ENCODE results near the gene GINS2.

The GINS2 gene

DNA sequence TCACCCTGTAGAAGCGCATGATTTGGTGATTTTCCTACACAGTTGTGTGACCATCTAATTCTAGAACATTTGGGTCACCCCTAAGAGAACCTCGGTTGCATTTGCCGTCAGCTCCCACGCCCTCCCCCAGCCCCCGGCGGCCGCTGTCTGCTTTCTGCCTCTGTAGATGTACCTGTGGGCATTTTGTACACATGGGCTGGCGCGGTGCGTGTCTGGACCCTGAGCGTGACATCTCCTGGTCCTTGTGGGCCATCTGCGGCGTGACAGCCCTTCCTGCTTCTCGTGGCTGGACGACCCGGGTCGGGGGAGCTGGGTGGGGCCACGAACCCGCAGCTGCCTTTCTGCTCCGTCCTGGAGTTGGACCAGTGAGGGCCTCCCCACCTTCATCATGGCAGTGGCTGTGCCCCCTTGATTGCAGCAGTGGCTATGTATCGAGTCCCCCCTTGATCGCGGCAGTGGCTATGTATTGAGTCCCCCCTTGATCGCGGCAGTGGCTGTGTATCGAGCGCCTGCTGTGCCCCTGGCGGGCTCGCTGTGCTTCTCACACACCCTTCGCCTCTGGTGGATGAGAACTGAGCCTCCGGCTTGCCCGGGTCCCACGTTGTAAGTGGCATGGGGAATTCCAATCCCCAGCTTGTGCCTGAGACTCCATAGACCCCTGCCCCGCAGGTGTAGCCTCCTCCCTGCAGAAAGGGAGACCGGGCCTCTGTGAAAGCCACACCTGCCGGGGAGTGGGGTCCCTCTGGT is 51.5 kb downstream of the GINS2 start:
- no peak for DNase-seq

DNA sequence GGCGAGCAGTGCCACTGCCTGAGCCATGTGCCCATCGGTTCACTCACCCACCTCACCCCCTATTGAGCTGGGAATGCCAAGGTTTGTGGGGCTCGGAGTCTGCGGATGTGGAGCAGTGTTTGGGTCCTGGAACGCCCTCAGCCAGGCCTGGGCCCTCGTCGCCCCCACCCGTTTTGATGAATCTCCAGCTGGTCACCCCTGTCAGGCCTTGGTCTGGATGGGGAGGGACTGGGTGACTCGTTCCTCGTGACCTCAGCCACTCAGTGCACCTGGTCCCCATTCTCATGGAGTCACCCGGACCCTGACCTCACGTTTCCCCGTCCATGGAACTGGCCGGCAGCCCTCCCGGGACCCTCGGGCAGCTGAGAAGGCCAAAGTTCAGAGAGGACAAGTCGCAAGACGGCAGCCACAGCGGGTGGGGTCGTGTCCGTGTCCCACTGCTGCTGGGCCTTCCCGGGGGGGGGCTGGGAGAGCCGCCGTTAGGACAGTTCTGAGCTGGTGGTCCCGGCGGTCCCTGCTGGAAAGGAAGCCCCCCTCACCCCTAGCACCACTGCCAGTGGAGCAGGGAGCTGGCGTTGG is 52.4 kb downstream of the GINS2 start:
- no peak for DNase-seq

DNA sequence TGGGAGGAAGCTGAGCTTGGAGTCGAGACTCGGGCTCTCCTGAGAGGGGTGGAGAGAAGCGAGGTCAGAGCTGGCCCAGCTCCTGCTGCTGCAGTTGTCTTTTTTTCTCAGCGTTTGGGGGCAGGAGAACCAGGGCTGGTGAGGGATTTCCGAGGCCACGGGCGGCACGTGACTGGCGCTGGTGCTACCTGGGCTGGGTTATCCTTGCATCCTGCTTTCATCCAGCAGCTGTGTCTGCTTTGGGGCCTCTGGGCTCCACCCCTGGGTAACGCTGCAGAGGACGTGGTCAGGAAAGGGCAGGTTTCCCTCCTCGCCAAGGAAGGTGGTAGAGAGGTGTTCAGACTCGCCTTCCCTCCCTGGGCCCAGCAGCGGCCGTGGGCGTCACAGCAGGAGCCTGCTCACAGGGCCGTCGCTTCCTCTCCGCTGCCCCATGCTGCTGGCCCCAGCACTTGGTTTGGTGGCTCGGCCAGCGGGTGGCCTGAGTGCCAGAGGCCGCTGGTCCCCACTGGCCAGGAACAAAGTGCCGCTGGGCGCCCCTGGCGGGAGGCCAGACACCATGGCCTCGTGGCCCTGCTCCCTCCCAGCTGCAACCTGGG is 53.1 kb downstream of the GINS2 start:
- no peak for DNase-seq

DNA sequence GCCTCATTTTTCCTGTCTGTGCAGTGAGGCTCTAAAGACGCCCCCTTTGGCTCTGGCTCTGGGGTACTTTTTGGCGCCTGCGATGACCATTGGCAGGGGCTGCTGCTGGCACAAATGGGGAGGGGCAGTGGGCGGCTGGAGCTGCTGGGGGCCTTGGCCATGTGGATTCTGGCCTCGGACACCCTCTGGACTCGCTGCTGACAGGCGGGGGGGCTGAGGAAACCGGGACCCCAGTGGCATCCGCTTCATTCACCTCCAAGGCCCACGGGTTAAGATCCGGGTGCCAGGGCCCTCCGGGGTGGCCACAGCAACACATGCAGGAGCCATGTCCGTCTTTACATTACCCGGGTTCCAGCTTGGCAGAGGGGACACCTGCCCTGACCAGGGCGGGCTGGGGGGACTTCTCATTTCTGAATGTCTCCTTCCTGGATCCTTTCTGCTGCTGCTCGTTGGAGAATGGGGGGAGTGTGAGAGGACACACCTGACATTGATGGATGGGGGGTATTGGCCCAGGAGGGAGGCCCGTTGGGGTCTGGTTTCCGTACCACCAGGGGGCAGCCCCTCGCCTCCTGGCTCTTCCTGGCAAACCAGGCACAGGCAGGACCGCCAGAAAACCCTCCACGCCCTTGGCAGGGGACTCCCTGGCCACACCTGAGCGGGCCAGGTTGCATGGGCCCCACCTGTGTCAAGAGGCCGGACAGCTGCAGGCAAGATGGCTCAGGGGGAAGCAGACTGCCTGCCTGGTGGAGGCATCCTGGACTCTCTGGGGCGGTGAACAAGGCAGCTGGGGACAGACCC is 53.8 kb downstream of the GINS2 start:
- DNase-seq = no peak

DNA sequence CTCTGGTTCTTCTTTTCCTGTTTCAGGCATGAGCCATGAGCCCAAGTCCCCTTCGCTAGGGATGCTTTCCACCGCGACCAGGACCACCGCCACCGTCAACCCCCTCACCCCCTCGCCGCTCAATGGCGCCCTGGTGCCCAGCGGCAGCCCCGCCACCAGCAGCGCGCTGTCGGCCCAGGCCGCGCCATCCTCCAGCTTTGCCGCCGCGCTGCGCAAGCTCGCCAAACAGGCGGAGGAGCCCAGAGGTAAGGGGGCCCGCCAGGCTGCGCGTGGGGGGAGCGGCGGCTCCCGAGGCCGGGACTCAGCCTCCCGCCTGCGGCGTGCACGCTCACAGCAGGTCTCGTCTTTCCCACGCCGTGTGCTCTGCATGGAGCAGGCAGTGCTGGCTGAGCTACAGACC is 54.9 kb downstream of the GINS2 start:
- DNase-seq = no peak

DNA sequence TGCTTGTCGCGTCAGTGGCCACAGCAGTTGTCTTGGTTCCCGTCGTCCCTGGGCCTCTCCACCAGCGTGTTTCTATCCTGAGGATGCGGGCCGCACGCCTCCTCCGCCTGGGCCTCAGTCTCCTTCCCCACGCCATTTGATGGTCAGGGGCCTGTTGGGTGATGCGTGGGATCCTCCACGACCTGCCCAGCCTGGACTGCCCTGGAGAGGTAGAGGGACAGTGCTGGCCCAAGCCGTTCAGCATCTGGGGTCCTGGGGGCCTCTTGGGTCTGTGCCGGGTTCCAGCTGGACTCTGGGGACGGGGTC is 55.4 kb downstream of the GINS2 start:
- DNase-seq = no peak

DNA sequence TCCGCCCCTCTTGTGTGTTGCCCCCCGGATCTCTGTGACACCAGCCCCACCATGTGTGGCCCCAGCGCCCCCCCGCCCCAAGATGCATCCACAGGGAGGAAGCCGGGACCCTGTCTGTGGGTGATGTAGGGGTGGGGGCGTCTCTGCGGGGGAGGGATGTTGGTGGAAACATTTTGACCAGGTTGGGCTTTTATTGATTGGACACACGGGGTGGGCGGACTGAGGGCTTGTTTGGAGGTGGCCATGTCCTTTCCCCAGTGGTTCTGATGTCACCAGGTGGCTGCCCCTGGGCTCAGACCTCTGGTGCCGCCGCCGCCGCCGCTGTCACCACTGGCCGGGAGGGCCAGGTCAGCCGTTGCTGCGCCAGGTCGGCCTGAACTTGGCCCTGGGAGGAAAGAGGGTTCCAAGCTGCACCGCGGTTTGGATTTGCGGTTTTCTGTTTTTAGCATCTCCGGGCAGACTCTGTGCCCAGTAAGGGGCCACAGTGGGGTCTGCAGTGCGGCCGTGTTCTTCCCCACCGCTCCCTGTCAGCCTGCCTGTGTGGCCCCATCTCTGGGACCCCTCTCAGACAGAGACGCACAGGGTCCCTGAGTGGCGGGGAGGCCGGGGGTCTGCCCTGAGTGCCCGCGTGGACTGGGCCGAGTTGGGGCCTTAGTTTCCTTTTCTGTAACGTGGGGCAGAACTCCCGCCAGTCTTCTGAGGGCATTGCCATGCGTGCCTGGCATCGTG is 55.9 kb downstream of the GINS2 start:
- DNase-seq = no peak

DNA sequence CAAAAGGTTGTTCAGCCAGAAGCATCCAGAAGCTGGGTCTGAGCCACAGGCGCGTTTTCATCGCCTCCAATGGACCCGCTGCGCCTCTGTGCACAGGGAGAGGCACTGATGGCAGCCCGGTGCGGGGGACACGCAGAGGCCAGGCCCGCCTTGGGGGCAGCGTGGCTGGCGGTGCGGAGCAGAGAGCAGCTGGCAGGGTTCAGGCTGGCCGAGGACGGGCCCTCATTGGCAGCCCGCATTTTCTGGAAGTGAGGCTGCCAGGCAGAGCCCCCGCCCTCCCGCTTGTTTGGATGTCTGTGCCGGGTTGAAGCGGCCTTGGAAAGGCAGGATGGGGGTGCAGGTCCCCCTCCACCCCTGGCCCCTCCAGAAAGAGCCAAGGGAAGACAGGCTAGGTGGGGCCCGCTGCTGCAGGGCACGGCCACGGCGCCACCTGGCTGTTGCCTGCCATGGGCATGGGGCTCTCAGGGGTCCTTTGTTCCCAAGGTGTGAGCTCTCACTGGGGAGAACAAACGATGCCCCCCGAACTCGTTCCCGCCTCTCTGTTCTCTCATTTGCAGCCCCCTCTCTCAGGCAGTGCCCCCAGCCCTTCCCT is 56.9 kb downstream of the GINS2 start:
- no peak for DNase-seq

DNA sequence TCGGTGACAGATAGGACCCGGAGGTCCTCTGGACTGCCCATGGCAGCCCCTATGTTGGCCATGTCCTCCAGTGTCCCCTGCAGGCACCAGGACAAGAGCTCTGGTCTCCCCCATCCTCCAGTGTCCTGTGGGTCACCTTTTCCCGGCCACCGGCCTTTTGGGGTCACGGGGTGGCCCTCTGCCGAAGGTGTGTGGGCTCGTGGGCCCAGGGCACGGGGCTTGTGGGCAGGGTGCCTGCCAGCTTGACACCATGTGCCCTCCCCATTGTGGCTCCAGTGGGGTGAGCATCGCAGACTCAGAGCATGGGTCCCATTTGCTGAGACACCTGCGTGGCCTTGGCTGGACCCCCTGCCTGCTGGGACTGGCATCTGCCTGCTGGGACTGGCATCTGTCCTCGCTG is 57.5 kb downstream of the GINS2 start:
- DNase-seq = no peak

DNA sequence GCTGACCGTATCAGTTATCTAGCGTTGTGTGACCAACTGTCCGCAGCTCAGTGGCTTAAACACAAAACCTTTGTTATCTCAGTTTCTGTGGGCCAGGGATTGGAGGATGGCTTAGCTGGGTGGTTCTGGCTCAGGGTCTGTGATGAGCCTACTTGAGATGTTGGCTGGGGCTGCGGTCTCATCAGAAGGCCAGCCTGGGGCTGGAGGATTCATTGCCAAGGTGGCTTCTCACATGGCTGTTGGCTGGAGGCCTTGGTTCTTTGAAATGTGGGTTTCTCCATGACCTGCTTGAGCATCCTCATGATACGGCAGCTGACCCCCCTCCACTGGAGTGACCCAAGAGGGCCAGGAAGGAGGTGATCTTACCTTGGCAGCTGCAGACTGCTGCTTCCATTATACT is 58.9 kb downstream of the GINS2 start:
- no peak for DNase-seq

DNA sequence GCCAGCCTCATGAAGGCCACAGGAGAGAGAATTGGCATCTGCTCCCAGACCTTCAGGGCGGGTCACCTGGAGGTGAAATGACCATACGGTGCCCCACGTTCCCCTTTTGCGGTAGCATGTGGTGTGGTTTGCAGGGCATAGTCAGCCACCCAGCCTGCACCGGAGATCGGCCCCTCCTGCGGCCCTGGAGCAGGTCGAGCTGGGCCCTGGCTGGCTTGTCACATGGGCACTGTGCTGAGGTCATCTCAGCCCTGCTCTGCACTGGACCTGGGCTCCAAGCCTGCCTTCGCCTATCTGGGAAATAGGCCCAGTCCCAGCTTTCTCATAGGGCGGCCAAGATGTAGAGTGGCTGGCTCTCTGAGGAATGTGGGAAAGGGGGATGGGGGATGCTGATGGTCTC is 59.4 kb downstream of the GINS2 start:
- DNase-seq = no peak

DNA sequence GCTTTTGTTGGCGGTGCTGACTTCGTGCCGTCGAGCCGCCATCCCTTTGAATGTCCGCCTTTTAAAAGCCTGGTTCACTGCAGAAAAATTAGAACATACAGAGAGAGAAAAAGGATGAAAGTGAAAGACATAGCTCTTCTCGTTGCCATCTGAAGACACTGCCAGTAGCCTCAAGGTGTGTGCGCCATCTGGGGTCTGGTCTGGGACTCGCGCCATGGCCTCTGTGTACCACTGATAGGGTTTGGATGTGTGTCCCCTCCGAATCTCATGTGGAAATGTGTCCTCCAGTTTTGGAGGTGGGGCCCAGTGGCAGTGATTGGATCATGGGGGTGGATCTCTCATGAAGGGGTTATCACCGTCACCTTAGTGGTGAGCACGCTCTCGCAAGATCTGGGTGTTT is 60.1 kb downstream of the GINS2 start:
- DNase-seq = no peak

DNA sequence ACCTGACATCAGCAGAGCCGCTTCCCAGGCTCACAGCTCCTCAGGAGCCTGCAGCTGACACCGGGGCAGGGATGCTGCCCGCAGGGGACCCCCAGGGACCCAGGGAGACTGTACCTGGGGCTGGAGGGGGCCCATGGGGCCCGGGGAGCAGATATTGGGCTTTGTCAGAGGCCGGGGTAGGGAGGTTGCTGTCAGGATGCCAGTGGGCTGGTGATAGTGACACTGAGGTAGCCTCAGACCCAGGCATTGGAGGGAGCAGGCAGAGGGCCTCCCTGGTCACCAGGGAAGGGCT is 60.5 kb downstream of the GINS2 start:
- DNase-seq = no peak

DNA sequence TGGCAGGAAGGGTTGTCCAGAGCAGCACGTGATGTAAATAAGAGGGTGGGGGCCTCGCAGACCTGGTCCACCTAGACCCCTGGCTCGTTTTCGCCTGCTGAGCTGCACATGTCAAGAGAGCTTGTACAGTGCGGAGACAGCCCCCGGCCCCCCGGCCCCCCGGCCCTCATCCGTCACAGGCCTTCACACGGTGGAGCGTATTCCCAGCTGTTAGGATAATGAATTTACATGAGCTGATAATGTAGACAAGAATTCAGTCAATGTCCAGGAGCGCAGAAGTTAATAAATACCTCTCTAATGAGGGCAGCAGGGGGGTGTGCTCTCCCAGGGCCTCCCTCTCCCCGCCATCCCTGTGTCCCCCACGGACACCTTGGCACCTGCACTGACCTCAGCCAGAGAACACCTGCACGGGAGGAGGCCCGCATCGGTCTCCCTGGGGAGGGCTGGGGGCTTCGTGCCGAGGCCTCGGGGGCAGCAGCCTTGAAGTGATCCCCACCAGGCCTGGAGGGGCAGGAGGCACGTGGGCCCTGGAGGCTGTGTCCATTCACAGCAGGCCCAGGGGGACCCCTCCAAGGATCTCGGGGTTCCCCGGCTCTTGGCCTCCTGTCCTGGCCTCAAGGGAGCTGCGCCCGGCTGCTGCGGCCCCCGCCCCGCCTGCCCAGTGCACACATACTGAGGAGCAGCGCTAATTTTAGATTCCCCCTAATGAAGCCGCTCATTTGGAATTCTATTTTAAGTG is 61.1 kb downstream of the GINS2 start:
- no peak for DNase-seq

DNA sequence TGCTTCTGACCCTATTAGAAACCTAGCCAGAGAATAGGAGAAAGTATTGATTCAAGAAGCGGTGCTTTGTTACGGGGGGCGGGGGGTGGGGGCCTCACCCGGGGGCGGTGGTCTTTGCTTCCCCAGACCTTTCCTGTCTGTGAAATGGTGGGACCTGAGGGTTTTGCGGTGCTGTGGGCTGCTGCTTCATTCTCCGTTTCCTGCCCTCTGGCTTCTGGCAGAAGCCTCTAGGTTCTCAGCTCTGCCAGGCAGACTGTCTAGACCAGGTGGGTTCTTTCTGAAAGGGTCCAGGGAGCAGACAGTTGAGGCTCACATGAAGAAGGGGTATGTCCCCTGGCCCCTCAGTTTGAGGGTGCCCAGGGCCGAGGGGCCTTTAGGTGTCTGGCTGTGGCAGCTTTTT is 61.7 kb downstream of the GINS2 start:
- no peak for DNase-seq

Data from NCI-H187 treated with DMSO at 0.1 percent for 48 hours (cell line).